H9 (cell line): ENCODE data around the gene AIFM3. TPM values are rescaled to one million over a fixed set of nuclear protein-coding genes. Genes with fewer than 3 reads are reported as not detected.

ENCODE experiments used
- DNase-seq: peaks from one replicate; pipeline ENCODE4 v3.0.0-alpha.2; 2017
- H2AFZ ChIP-seq: one replicate; pipeline ENCODE4 v1.6.1; 2013; ENCODE audit warnings: mild to moderate bottlenecking, low read length, control low read depth, moderate library complexity
- H2AK5ac ChIP-seq: 2 replicates; pipeline ENCODE4 v1.6.1; 2013; ENCODE audit warnings: low read length, control low read depth, mixed read lengths; ENCODE audit not compliant: insufficient read length
- H2BK120ac ChIP-seq: one replicate; pipeline ENCODE4 v1.6.1; 2013; ENCODE audit warnings: low read depth, mild to moderate bottlenecking, low read length, control low read depth, inconsistent platforms; ENCODE audit not compliant: poor library complexity, severe bottlenecking
- H2BK12ac ChIP-seq: 2 replicates; pipeline ENCODE4 v1.6.1; 2013; ENCODE audit warnings: low read length, control low read depth, mixed read lengths, low read depth; ENCODE audit not compliant: insufficient read length
- H2BK15ac ChIP-seq: 2 replicates; pipeline ENCODE4 v1.6.1; 2013; ENCODE audit warnings: low read depth, low read length, control low read depth
- H2BK20ac ChIP-seq: one replicate; pipeline ENCODE4 v1.6.1; 2013; ENCODE audit warnings: low read depth, mild to moderate bottlenecking, low read length, control low read depth, inconsistent platforms; ENCODE audit not compliant: poor library complexity, severe bottlenecking
- H2BK5ac ChIP-seq: 2 replicates; pipeline ENCODE4 v1.6.1; 2013; ENCODE audit warnings: low read length, control low read depth, mixed read lengths; ENCODE audit not compliant: insufficient read length
- H3K14ac ChIP-seq: 2 replicates; pipeline ENCODE4 v1.6.1; 2013; ENCODE audit warnings: low read length, control low read depth; ENCODE audit not compliant: insufficient read depth
- H3K18ac ChIP-seq: 2 replicates; pipeline ENCODE4 v1.6.1; 2013; ENCODE audit warnings: low read depth, mild to moderate bottlenecking, mixed read lengths, low read length, control low read depth; ENCODE audit not compliant: insufficient read length
- H3K23ac ChIP-seq: 2 replicates; pipeline ENCODE4 v1.6.1; 2013; ENCODE audit warnings: low read length, control low read depth, mixed read lengths, low read depth; ENCODE audit not compliant: insufficient read length
- H3K23me2 ChIP-seq: 2 replicates; pipeline ENCODE4 v1.6.1; 2013; ENCODE audit warnings: low read depth, mild to moderate bottlenecking, mixed read lengths, low read length, control low read depth; ENCODE audit not compliant: insufficient read length, poor library complexity, severe bottlenecking
- H3K27ac ChIP-seq: 2 replicates; pipeline ENCODE4 v1.5.1; 2013; ENCODE audit warnings: low read length, control low read depth, mixed read lengths, low read depth; ENCODE audit not compliant: insufficient read length
- H3K27me3 ChIP-seq: 2 replicates; pipeline ENCODE4 v1.6.1; 2013; ENCODE audit warnings: low read length, control low read depth, inconsistent platforms; ENCODE audit not compliant: insufficient read depth
- H3K4ac ChIP-seq: 2 replicates; pipeline ENCODE4 v1.6.1; 2013; ENCODE audit warnings: low read depth, mild to moderate bottlenecking, control low read depth, inconsistent platforms, low read length, moderate library complexity
- H3K4me1 ChIP-seq: 2 replicates; pipeline ENCODE4 v1.6.1; 2013; ENCODE audit warnings: low read length, control low read depth, inconsistent platforms; ENCODE audit not compliant: insufficient read depth
- H3K4me2 ChIP-seq: 2 replicates; pipeline ENCODE4 v1.6.1; 2013; ENCODE audit warnings: low read length, control low read depth, mixed read lengths; ENCODE audit not compliant: insufficient read length, insufficient read depth
- H3K56ac ChIP-seq: 2 replicates; pipeline ENCODE4 v1.6.1; 2013; ENCODE audit warnings: low read depth, mild to moderate bottlenecking, mixed read lengths, low read length, control low read depth; ENCODE audit not compliant: insufficient read length
- H3K79me1 ChIP-seq: 2 replicates; pipeline ENCODE4 v1.6.1; 2013; ENCODE audit warnings: low read depth, mild to moderate bottlenecking, moderate library complexity, low read length, control low read depth, inconsistent platforms; ENCODE audit not compliant: insufficient read depth, poor library complexity, severe bottlenecking
- H3K79me2 ChIP-seq: 2 replicates; pipeline ENCODE4 v1.6.1; 2013; ENCODE audit warnings: low read length, control low read depth, inconsistent platforms; ENCODE audit not compliant: insufficient read depth
- H3K9ac ChIP-seq: 2 replicates; pipeline ENCODE4 v1.6.1; 2013; ENCODE audit warnings: low read length, control low read depth, mixed read lengths; ENCODE audit not compliant: insufficient read length; ENCODE audit errors: extremely low read depth
- H3K9me3 ChIP-seq: one replicate; pipeline ENCODE4 v1.6.1; 2013; ENCODE audit warnings: low read depth, low read length, inconsistent platforms; ENCODE audit not compliant: control insufficient read depth
- H3T11ph ChIP-seq: one replicate; pipeline ENCODE4 v1.6.1; 2013; ENCODE audit warnings: mild to moderate bottlenecking, low read length, control low read depth, inconsistent platforms
- H4K20me1 ChIP-seq: one replicate; pipeline ENCODE4 v1.6.1; 2013; ENCODE audit not compliant: control insufficient read depth, insufficient read length, insufficient read depth
- H4K5ac ChIP-seq: 2 replicates; pipeline ENCODE4 v1.6.1; 2013; ENCODE audit warnings: low read depth, mild to moderate bottlenecking, mixed read lengths, low read length, control low read depth; ENCODE audit not compliant: insufficient read length
- H4K8ac ChIP-seq: replicated peaks from 2 replicates; pipeline ENCODE4 v1.6.1; 2013; ENCODE audit warnings: low read length, control low read depth, mixed read lengths, low read depth; ENCODE audit not compliant: insufficient read length
- H4K91ac ChIP-seq: 2 replicates; pipeline ENCODE4 v1.6.1; 2013; ENCODE audit warnings: low read depth, mild to moderate bottlenecking, moderate library complexity, mixed read lengths, low read length, control low read depth; ENCODE audit not compliant: insufficient read length
- H3K27ac Mint-ChIP-seq, 3 experiments: 2 replicates in 2 of 3; 3 replicates in 1 of 3; pipeline ENCODE4 v1.8.0; 2020 to 2021; ENCODE audit warnings: mixed read lengths in 3 of 3, mild to moderate bottlenecking in 1 of 3, moderate library complexity in 1 of 3
- H3K27me3 Mint-ChIP-seq: 2 replicates; pipeline ENCODE4 v1.8.0; 2021; ENCODE audit warnings: low read depth, mild to moderate bottlenecking, moderate library complexity, mixed read lengths
- H3K36me3 Mint-ChIP-seq, 3 experiments: 2 replicates in 2 of 3; 3 replicates in 1 of 3; pipeline ENCODE4 v1.8.0; 2020 to 2021; ENCODE audit warnings: low read depth in 3 of 3, mixed read lengths in 3 of 3; ENCODE audit not compliant: insufficient read depth in 1 of 3
- H3K4me1 Mint-ChIP-seq, 2 experiments: 2 replicates each; pipeline ENCODE4 v1.8.0; 2020; ENCODE audit warnings: mixed read lengths in 2 of 2
- H3K4me3 Mint-ChIP-seq, 2 experiments: 2 replicates in 1 of 2; 3 replicates in 1 of 2; pipeline ENCODE4 v1.8.0; 2020 to 2021; ENCODE audit warnings: mild to moderate bottlenecking in 2 of 2, mixed read lengths in 2 of 2, moderate library complexity in 1 of 2
- H3K9me3 Mint-ChIP-seq, 2 experiments: 2 replicates in 1 of 2; 3 replicates in 1 of 2; pipeline ENCODE4 v1.8.0; 2020; ENCODE audit warnings: mild to moderate bottlenecking in 2 of 2, mixed read lengths in 2 of 2, moderate library complexity in 1 of 2
- CTCF ChIP-seq: fragments of 200-600 bp; sonication (generic); conservative IDR thresholded peaks from 3 replicates; pipeline ENCODE4 v1.8.0; 2021; ENCODE audit warnings: antibody characterized with exemption, mild to moderate bottlenecking
- WGBS: extraction: QIAGEN DNeasy Blood & Tissue Kit; methylation state at CpG from one replicate; pipeline ENCODE4 v1.1.7; 2013; ENCODE audit warnings: missing lambda C conversion rate, low lambda C conversion rate, mixed read lengths; ENCODE audit not compliant: insufficient read length; ENCODE audit errors: extremely low coverage; 5-methylcytosine and 5-hydroxymethylcytosine counted together
- total RNA-seq: library from RNA; stranded (reverse); gene quantifications from 2 replicates; pipeline ENCODE4 v1.2.1, GENCODE V29; 2021

AIFM3 gene
- total RNA-seq, 1 experiment from 2014 or later = 1.9 TPM

DNA sequence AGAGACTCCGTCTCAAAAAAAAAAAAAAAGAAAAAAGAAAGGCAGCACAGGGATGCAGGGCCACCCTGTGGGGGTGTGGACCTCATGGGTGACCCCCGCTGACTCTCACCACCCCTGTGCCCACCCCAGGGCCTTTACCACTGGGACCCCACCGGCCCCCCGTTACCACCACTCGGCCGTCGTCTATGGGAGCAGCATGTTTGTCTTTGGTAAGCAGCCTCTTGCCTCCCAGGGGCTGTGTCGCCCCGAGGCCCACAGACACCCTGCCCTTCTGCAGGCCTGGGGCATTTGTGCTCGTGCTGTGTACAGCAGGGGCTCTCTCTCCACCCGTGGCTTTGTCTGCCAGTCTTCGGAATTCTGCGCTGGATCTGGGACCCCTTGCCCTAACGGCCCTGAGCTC lies 20.3 kb downstream of the AIFM3 start:
- no peak overlapping the region for H2AK5ac ChIP-seq
- H4K91ac ChIP-seq = no peak overlapping the region
- no peaks in the 10 kb centered on the region for H3K79me1 ChIP-seq
- DNase-seq = no peak
- H2BK120ac ChIP-seq = no peak overlapping the region
- H3K27me3 ChIP-seq = no peaks in the 10 kb centered on the region
- Mint-ChIP-seq H3K4me1 (peaks cover 6 to 7% of the 10 kb centered on the region in 2 experiments), H3K4me3 (no peak overlapping the region), H3K27me3 (no peaks in the 10 kb centered on the region; the same call in 1 of the 2 replicates), H3K27ac (no peak overlapping the region), H3K9me3 (no peaks in the 10 kb centered on the region; a peak in 1 of 5 replicates), H3K36me3 (peaks cover 0 to 42% (median 21%) of the 10 kb centered on the region in 3 experiments)
- H3K56ac ChIP-seq = no peak overlapping the region
- H4K5ac ChIP-seq = no peak overlapping the region
- no peak overlapping the region for H3K9ac ChIP-seq
- H3K4me1 ChIP-seq = 0 out of 2 replicates have a peak, but pooled peaks cover 2% of the 10 kb centered on the region
- H3K23ac ChIP-seq = no peak overlapping the region
- no peak overlapping the region for H3K4me2 ChIP-seq
- H2BK15ac ChIP-seq = no peak overlapping the region
- no peak overlapping the region for H3K18ac ChIP-seq
- H2BK5ac ChIP-seq = no peak overlapping the region
- H3K79me2 ChIP-seq = no peaks in the 10 kb centered on the region
- no peak overlapping the region for H3K14ac ChIP-seq
- no CpG with 5 or more reads among the region's 14 CpGs for whole genome bisulfite sequencing
- TF ChIP-seq CTCF = no peak
- no peaks in the 10 kb centered on the region for H3K9me3 ChIP-seq
- H2AFZ ChIP-seq = no peak overlapping the region
- no peak overlapping the region for H4K8ac ChIP-seq
- H3T11ph ChIP-seq = no peak overlapping the region
- no peak overlapping the region for H3K27ac ChIP-seq
- H3K4ac ChIP-seq = no peak overlapping the region
- H2BK20ac ChIP-seq = no peak overlapping the region
- H2BK12ac ChIP-seq = no peak overlapping the region
- H4K20me1 ChIP-seq = no peaks in the 10 kb centered on the region
- H3K23me2 ChIP-seq = peaks cover 5% of the 10 kb centered on the region
